Measurements from ENCODE around the gene AIFM3. TPM values are rescaled to one million over a fixed set of nuclear protein-coding genes. Genes with fewer than 3 reads are reported as not detected.

AIFM3 gene
- total and polyA plus RNA-seq, 2 of the 13 experiments (the other 11 are each of a cell fraction or from before 2014, with no cell fraction given): 9.0 to 15.3 TPM

- TF ChIP-seq ZBTB40 (IDR thresholded peaks at IDR 0.05) (no peak), ZBTB40 (CRISPR knock-in tag; IDR thresholded peaks at IDR 0.05) (no peak), HOXA7 (CRISPR knock-in tag; IDR thresholded peaks at IDR 0.05) (no peak), ZNF432 (CRISPR knock-in tag; IDR thresholded peaks at IDR 0.05; ENCODE audit: borderline replicate concordance) (no peak), HMG20B (CRISPR knock-in tag; conservative IDR thresholded peaks at IDR 0.05) (no peak), ZNF619 (CRISPR knock-in tag; IDR thresholded peaks at IDR 0.05) (no peak), ZNF782 (CRISPR knock-in tag; IDR thresholded peaks at IDR 0.05; ENCODE audit: borderline replicate concordance) (no peak), SAFB2 (CRISPR knock-in tag; IDR thresholded peaks at IDR 0.05; ENCODE audit: borderline replicate concordance, low read depth) (peak; percentile 51; the same call in 1 of the 2 replicates), ESRRA (CRISPR knock-in tag; IDR thresholded peaks at IDR 0.05; ENCODE audit: low read depth) (no peak), ZNF460 (CRISPR knock-in tag; IDR thresholded peaks at IDR 0.05; ENCODE audit: borderline replicate concordance) (no peak), CCDC6 (CRISPR knock-in tag; IDR thresholded peaks at IDR 0.05) (peak; percentile 80; the same call in 1 of the 2 replicates), GPN1 (CRISPR knock-in tag; IDR thresholded peaks at IDR 0.05; ENCODE audit: borderline replicate concordance) (no peak), CREM (IDR thresholded peaks at IDR 0.05) (no peak), CREM (CRISPR knock-in tag; IDR thresholded peaks at IDR 0.05) (no peak), BRCA1 (CRISPR knock-in tag; IDR thresholded peaks at IDR 0.05) (peak; percentile 28; the same call in 1 of the 2 replicates), MTF1 (CRISPR knock-in tag; IDR thresholded peaks at IDR 0.05) (no peak)
- TF ChIP-seq, protein P1, sequence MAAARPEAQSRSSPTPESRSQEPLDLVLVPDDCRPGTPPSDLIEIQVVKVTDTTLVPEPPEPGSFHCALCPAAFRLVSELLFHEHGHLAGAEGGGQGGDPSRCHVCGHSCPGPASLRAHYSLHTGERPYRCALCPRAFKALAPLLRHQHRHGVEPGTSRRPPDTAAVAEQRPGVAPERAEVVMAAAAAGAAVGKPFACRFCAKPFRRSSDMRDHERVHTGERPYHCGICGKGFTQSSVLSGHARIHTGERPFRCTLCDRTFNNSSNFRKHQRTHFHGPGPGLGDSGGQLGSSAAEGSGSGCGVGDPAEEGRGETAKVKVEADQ (CRISPR knock-in tag; IDR thresholded peaks at IDR 0.05; ENCODE audit: borderline replicate concordance): peak; percentile 91
- TF ChIP-seq, protein P2, sequence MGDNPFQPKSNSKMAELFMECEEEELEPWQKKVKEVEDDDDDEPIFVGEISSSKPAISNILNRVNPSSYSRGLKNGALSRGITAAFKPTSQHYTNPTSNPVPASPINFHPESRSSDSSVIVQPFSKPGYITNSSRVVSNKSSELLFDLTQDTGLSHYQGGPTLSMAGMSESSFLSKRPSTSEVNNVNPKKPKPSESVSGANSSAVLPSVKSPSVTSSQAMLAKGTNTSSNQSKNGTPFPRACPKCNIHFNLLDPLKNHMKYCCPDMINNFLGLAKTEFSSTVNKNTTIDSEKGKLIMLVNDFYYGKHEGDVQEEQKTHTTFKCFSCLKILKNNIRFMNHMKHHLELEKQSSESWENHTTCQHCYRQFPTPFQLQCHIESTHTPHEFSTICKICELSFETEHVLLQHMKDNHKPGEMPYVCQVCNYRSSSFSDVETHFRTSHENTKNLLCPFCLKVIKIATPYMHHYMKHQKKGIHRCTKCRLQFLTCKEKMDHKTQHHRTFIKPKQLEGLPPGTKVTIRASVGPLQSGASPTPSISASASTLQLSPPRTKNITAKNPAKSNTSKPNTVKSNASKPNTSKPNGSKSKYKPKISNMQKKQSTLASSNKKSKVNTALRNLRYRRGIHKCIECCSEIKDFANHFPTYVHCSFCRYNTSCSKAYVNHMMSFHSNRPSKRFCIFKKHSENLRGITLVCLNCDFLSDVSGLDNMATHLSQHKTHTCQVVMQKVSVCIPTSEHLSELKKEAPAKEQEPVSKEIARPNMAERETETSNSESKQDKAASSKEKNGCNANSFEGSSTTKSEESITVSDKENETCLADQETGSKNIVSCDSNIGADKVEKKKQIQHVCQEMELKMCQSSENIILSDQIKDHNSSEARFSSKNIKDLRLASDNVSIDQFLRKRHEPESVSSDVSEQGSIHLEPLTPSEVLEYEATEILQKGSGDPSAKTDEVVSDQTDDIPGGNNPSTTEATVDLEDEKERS (CRISPR knock-in tag; IDR thresholded peaks at IDR 0.05): peak; percentile 20; the same call in 1 of the 2 replicates
Observed at GRCh38 chr22:20957102-20957682, 9.9 kb upstream of the AIFM3 start (continued).
